Measurements from ENCODE around the gene G6PC1. TPM values are rescaled to one million over a fixed set of nuclear protein-coding genes. Genes with fewer than 3 reads are reported as not detected.
"Not testable (repeated sequence)": the region's sequence is repeated elsewhere in the genome, so short reads cannot be mapped to it uniquely, and the experiment has no call there.

The G6PC1 gene
- total RNA-seq, 4 donors from 2014 or later = not detected

GRCh38 chr17:42882166-42882565, 18.4 kb upstream of the G6PC1 start:
- Histone ChIP-seq H3K36me3 (no peaks in the 10 kb centered on the region), H3K9me3 (no peaks in the 10 kb centered on the region), H3K27me3 (no peaks in the 10 kb centered on the region), H3K4me3 (no peak overlapping the region), H3K27ac (no peak overlapping the region), H3K4me1 (no peaks in the 10 kb centered on the region)
- TF ChIP-seq POLR2A (IDR thresholded peaks at IDR 0.05) (no peak), CTCF (IDR thresholded peaks at IDR 0.05) (no peak)
- no peak for DNase-seq
- intact Hi-C loops (cut with DNase I; ENCODE audit: low total_unique reads) = no loop called here

DNA sequence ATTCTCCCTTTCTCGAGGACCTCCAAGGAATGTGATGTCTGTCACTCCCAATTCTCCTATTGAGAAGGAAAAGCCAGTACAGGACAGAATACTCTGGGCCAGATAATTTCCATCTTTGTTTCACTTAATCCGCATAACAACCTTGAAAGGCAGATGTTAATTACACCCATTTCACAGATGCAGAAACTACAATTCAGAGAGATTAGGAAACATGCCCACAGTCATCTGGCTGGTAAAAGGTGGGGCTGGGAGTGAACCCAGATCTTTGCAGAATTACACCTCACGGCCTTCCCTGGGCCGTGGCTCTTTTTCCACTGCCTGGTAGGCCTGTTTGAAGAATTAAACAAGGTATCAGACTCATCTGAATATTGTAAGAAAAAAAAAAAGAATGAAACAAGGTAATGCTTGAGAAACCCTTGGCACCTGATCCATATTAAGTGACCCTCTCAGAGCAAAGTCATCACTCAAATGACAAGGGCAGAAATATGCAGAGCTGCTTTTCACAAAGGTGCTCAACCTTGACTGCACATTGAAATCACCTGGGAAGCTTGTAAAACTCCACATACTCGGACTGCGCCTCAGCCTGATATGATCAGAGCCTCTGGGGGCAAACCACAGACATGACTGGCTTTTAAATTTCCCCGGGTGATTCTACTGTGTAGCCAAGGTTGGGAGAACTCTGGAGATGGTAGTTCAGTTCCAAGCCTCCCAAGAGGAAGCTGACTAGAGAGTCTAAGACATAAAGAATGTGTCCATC, 16.6 kb upstream of the G6PC1 start:
- intact Hi-C loops (cut with DNase I; ENCODE audit: low total_unique reads) = no loop called here
- no peak for DNase-seq
- Histone ChIP-seq H3K4me1 (no peaks in the 10 kb centered on the region), H3K4me3 (no peak overlapping the region), H3K36me3 (no peaks in the 10 kb centered on the region), H3K27ac (no peak overlapping the region), H3K27me3 (no peaks in the 10 kb centered on the region), H3K9me3 (no peaks in the 10 kb centered on the region)
- TF ChIP-seq CTCF (IDR thresholded peaks at IDR 0.05) (no peak), POLR2A (IDR thresholded peaks at IDR 0.05) (no peak)

GRCh38 chr17:42885806-42886205, 14.8 kb upstream of the G6PC1 start:
- H3K4me3 ChIP-seq; intact Hi-C loops (cut with DNase I; ENCODE audit: low total_unique reads); H3K36me3 ChIP-seq; DNase-seq; H3K9me3 ChIP-seq; H3K4me1 ChIP-seq; H3K27ac ChIP-seq; H3K27me3 ChIP-seq: not testable (repeated sequence)

DNA sequence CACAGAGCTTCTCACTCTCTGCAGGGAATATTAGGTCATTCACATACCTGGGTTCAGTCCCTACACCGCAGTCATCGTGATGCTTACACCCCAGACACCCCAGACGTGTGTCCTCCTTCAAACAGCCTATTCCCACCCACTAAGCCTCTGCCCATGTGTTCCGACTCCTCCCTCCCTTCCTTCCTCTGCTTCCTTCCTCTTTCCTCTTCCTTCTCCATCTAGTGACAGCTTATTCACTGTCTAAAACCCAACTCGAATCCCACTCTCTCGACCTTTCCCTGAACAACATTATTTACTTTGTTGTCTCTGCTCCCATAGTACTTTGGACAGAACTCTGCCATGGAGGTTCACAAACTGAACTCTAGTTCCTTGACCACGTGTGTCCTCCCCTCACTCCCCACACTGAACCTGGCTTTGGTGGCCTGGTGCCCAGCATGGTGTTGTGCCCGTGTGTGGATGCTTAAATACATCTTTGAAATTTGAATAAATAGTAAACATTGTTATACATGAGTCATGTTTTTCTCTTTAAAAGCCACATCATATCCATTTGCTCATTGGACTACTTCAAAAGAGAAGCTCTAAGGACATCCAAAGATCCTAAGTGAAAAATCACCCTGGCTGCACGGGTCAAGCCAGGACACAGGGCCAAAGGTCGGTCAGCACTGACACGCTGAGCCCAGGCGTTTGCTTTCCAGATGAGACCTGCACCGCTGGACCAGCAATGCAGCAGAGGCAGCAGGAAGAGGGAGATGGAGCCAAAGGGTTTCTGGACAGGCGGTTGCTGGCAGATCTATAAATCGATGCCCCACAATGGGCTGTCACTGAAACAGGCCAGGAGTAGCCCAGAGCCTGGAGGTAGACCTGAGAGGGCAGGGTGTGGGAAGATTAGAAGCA, 14.1 kb upstream of the G6PC1 start:
- Histone ChIP-seq H3K27ac (no peak overlapping the region), H3K4me3 (no peak overlapping the region), H3K36me3 (no peaks in the 10 kb centered on the region), H3K4me1 (peaks cover 0 to under 1% of the 10 kb centered on the region in 2 donors), H3K9me3 (no peaks in the 10 kb centered on the region), H3K27me3 (no peaks in the 10 kb centered on the region)
- intact Hi-C loops (cut with DNase I; ENCODE audit: low total_unique reads) = no loop called here
- no peak for DNase-seq
- TF ChIP-seq POLR2A (IDR thresholded peaks at IDR 0.05) (no peak), CTCF (IDR thresholded peaks at IDR 0.05) (no peak)

- Histone ChIP-seq H3K4me1 (peaks cover 0 to 5% of the 10 kb centered on the region in 2 donors), H3K27ac (no peak overlapping the region), H3K36me3 (no peaks in the 10 kb centered on the region), H3K4me3 (no peak overlapping the region), H3K27me3 (no peaks in the 10 kb centered on the region), H3K9me3 (no peaks in the 10 kb centered on the region)
- DNase-seq = no peak
- no peak for TF ChIP-seq CTCF (IDR thresholded peaks at IDR 0.05)
- no peak for TF ChIP-seq POLR2A (IDR thresholded peaks at IDR 0.05)
- intact Hi-C loops (cut with DNase I; ENCODE audit: low total_unique reads) = no loop called here
Measured at GRCh38 chr17:42889809-42890208, 10.8 kb upstream of the G6PC1 start.

Data from uterus (tissue), 4 donors.